OCI-LY1 (cell line): ENCODE data around the gene TCEAL5.

Experiments
- H2AFZ ChIP-seq: fragments of 200-600 bp; sonication (generic), shearing (Covaris generic); 2 replicates; pipeline ENCODE4 v1.6.0; 2014; ENCODE audit warnings: antibody characterized with exemption, mild to moderate bottlenecking, low read length
- H3F3A ChIP-seq: fragments of 200-600 bp; sonication (generic), shearing (Covaris generic); 2 replicates; pipeline ENCODE4 v1.6.0; 2014; ENCODE audit warnings: mild to moderate bottlenecking, antibody characterized with exemption, low read length, moderate library complexity; ENCODE audit not compliant: insufficient read depth
- H3K27ac ChIP-seq: fragments of 200-600 bp; sonication (generic); 2 replicates; pipeline ENCODE4 v1.5.1; 2014; ENCODE audit warnings: low read length, mixed run types, mild to moderate bottlenecking, low read depth; ENCODE audit not compliant: poor library complexity, severe bottlenecking
- H3K27me3 ChIP-seq: fragments of 200-600 bp; sonication (generic); 2 replicates; pipeline ENCODE4 v1.6.0; 2014; ENCODE audit warnings: antibody characterized with exemption, mild to moderate bottlenecking, low read length, moderate library complexity; ENCODE audit not compliant: insufficient read depth
- H3K36me3 ChIP-seq: fragments of 200-600 bp; sonication (generic); 2 replicates; pipeline ENCODE4 v1.6.1; 2014; ENCODE audit warnings: mild to moderate bottlenecking, antibody characterized with exemption, low read length, moderate library complexity, mixed read lengths; ENCODE audit not compliant: insufficient read depth
- H3K4me1 ChIP-seq: fragments of 200-600 bp; sonication (generic); 2 replicates; pipeline ENCODE4 v1.5.1; 2014; ENCODE audit warnings: mild to moderate bottlenecking, low read length, moderate library complexity; ENCODE audit not compliant: insufficient read depth, severe bottlenecking
- H3K4me2 ChIP-seq: fragments of 200-600 bp; sonication (generic), shearing (Covaris generic); 2 replicates; pipeline ENCODE4 v1.6.1; 2014; ENCODE audit warnings: low read length
- H3K4me3 ChIP-seq: fragments of 200-600 bp; sonication (generic); 2 replicates; pipeline ENCODE4 v1.5.1; 2014; ENCODE audit warnings: low read length, low read depth, mild to moderate bottlenecking, mixed read lengths; ENCODE audit not compliant: poor library complexity, severe bottlenecking
- H3K79me2 ChIP-seq: fragments of 200-600 bp; shearing (Covaris generic); 2 replicates; pipeline ENCODE4 v1.6.1; 2016; ENCODE audit warnings: mixed run types, low read length, mixed read lengths; ENCODE audit not compliant: insufficient read depth
- H3K9ac ChIP-seq: fragments of 200-600 bp; sonication (generic), shearing (Covaris generic); 2 replicates; pipeline ENCODE4 v1.6.1; 2014; ENCODE audit warnings: mild to moderate bottlenecking, low read length, mixed read lengths
- H3K9me2 ChIP-seq: fragments of 200-600 bp; sonication (generic), shearing (Covaris generic); 2 replicates; pipeline ENCODE4 v1.6.1; 2014; ENCODE audit warnings: low read depth, mild to moderate bottlenecking, low read length, mixed read lengths
- H3K9me3 ChIP-seq: fragments of 200-600 bp; shearing (Covaris generic); 2 replicates; pipeline ENCODE4 v1.6.1; 2014; ENCODE audit warnings: low read length, mixed read lengths
- H4K20me1 ChIP-seq: fragments of 200-600 bp; sonication (generic), shearing (Covaris generic); 2 replicates; pipeline ENCODE4 v1.6.0; 2016; ENCODE audit warnings: mild to moderate bottlenecking, low read length; ENCODE audit not compliant: insufficient read depth
- EZH2 ChIP-seq: fragments of 200-600 bp; sonication (generic), shearing (Covaris generic); IDR thresholded peaks from 2 replicates; pipeline ENCODE4 v1.8.0; 2017; ENCODE audit warnings: borderline replicate concordance, mixed run types, mild to moderate bottlenecking, antibody characterized with exemption, low read length, moderate library complexity, mixed read lengths
- TF ChIP-seq, protein P1 (sequence below): fragments of 200-600 bp; sonication (generic), shearing (Covaris generic); IDR thresholded peaks from 2 replicates; pipeline ENCODE4 v1.5.1; 2017; ENCODE audit warnings: mild to moderate bottlenecking, antibody characterized with exemption, low read length, moderate library complexity, mixed read lengths

Gene TCEAL5

DNA sequence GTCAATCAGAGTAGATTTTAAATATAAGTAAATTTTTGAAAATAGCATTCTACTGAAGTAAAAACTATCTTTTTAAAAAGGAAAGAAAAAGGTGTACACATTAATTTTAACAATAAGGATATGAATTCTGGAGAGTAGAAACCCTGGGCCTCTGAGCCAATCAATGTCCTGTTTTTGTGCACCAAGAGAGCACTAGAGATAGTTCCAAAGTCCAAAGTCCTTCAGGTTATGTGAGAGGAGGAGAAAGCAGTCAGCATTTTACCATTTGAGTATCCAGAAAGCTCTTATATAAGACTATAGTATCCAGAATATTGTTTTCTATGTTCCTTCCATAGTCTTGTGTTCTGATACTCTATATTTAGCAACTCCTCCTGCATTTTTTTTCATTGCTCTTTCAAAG is 18.3 kb downstream of the TCEAL5 start:
- Histone ChIP-seq H3F3A (no peaks in the 10 kb centered on the region), H3K27ac (no peak overlapping the region), H3K4me1 (peaks cover 6% of the 10 kb centered on the region), H3K4me2 (no peak overlapping the region), H3K79me2 (no peaks in the 10 kb centered on the region), H4K20me1 (no peaks in the 10 kb centered on the region), H3K36me3 (peaks cover 4% of the 10 kb centered on the region; the same call in 1 of the 2 replicates), H3K9me3 (no peaks in the 10 kb centered on the region), H3K27me3 (no peaks in the 10 kb centered on the region), H3K9ac (no peak overlapping the region), H3K4me3 (no peak overlapping the region), H2AFZ (no peak overlapping the region), H3K9me2 (no peaks in the 10 kb centered on the region)
- no peak for TF ChIP-seq EZH2
- TF ChIP-seq, protein P1, sequence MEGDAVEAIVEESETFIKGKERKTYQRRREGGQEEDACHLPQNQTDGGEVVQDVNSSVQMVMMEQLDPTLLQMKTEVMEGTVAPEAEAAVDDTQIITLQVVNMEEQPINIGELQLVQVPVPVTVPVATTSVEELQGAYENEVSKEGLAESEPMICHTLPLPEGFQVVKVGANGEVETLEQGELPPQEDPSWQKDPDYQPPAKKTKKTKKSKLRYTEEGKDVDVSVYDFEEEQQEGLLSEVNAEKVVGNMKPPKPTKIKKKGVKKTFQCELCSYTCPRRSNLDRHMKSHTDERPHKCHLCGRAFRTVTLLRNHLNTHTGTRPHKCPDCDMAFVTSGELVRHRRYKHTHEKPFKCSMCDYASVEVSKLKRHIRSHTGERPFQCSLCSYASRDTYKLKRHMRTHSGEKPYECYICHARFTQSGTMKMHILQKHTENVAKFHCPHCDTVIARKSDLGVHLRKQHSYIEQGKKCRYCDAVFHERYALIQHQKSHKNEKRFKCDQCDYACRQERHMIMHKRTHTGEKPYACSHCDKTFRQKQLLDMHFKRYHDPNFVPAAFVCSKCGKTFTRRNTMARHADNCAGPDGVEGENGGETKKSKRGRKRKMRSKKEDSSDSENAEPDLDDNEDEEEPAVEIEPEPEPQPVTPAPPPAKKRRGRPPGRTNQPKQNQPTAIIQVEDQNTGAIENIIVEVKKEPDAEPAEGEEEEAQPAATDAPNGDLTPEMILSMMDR = no peak

DNA sequence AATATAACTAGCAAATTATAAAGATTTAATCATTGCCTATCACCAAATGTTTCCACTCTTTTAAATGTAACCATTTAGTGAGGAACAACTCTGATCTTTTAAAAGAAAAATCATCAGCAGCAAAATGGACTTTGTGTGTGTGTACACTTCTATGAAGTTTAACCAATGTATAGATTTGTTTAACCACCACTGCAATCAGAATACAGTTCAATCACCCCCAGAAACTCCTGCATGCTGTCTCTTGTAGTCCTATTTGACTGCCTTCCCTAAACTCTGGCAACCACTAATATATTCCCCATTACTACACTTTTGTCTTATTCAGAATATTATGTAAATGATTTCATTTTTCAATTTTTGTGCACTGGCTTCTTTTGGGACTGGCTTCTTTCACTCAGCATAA is 19.9 kb downstream of the TCEAL5 start:
- TF ChIP-seq, protein P1 = no peak
- TF ChIP-seq EZH2 = no peak
- Histone ChIP-seq H3K9me2 (no peaks in the 10 kb centered on the region), H3F3A (no peaks in the 10 kb centered on the region), H3K9ac (no peak overlapping the region), H3K79me2 (no peaks in the 10 kb centered on the region), H3K27ac (no peak overlapping the region), H3K4me2 (no peak overlapping the region), H2AFZ (no peak overlapping the region), H3K27me3 (no peaks in the 10 kb centered on the region), H4K20me1 (no peaks in the 10 kb centered on the region), H3K4me3 (no peak overlapping the region), H3K9me3 (no peaks in the 10 kb centered on the region), H3K36me3 (peaks cover 7% of the 10 kb centered on the region; the same call in 1 of the 2 replicates), H3K4me1 (peaks cover 6% of the 10 kb centered on the region)

DNA sequence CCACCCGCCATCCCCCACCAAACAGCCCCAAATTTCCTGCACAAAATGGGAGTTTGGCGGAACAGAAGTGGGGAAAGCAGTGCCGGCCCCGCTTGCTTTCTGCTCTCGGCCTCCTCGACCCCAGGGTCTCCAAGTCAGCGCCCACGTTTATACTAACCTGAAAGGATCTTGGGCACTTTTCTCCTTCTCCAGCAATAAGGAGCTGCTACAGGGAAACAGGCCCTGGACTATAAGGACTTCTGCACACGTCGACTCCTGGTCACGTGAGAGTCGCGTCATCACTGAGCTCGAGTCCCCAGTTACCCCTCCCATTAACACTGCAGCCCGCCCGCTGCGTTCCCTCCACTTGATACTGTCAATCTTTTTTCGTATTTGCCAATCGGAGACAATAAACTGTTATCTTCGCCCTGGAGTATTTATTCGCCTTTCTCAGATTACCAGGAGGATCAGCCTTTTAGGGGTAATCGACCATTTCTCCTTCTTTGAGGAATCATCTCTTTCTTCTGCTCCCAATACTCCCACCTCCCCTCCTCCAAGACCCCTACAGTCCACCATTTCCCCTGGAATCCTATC is 21.5 kb downstream of the TCEAL5 start, which contains the start of gene TCEAL8:
TCEAL8 (minus strand) TSS at position 235 of the 573 bp plus-strand sequence. CDS start 1,176 bp downstream, outside the sequence.
- peak within 1 kb of the TSS; percentile 9 for H3K27ac ChIP-seq
- H3K27me3 ChIP-seq = no peaks in the 10 kb centered on the region
- no peaks in the 10 kb centered on the region for H4K20me1 ChIP-seq
- peak within 1 kb of the TSS; percentile 78 for H3K9ac ChIP-seq
- no peaks in the 10 kb centered on the region for H3K79me2 ChIP-seq
- peak within 1 kb of the TSS; percentile 82; the same call in 1 of the 2 replicates for H2AFZ ChIP-seq
- peaks cover 7% of the 10 kb centered on the region; the same call in 1 of the 2 replicates for H3K36me3 ChIP-seq
- H3F3A ChIP-seq = no peaks in the 10 kb centered on the region
- TF ChIP-seq, protein P1 = no peak
- TF ChIP-seq EZH2 = no peak
- H3K4me2 ChIP-seq = peak within 1 kb of the TSS; percentile 72
- H3K4me1 ChIP-seq = peaks cover 6% of the 10 kb centered on the region
- H3K4me3 ChIP-seq = peak within 1 kb of the TSS; percentile 83
- no peaks in the 10 kb centered on the region for H3K9me2 ChIP-seq
- no peaks in the 10 kb centered on the region for H3K9me3 ChIP-seq
